Ovary (tissue), 9 donors: ENCODE data around the gene ARF6. TPM values are rescaled to one million over a fixed set of nuclear protein-coding genes. Genes with fewer than 3 reads are reported as not detected.
A peak's percentile ranks its signal among the peaks of the same experiment; 100 is the strongest.
"Not testable (repeated sequence)": the region's sequence is repeated elsewhere in the genome, so short reads cannot be mapped to it uniquely, and the experiment has no call there.

Experiments used
- DNase-seq, 5 donors: peaks; one replicate each; pipeline ENCODE4 v3.0.0-alpha.2; 2019 to 2020
- H3K27ac ChIP-seq, 2 donors: fragments of 200-600 bp; one replicate each; pipeline versions ENCODE4 v1.5.1 to v1.8.0; 2019 to 2022
- H3K27me3 ChIP-seq: fragments of 200-600 bp; one replicate; pipeline ENCODE4 v1.8.0; 2022
- H3K36me3 ChIP-seq: fragments of 200-600 bp; sonication (generic); one replicate; pipeline ENCODE4 v1.5.1; 2019
- H3K4me1 ChIP-seq: one replicate; pipeline ENCODE4 v1.8.1; 2013; ENCODE audit warnings: mild to moderate bottlenecking, moderate library complexity; ENCODE audit not compliant: insufficient read depth
- H3K4me3 ChIP-seq: fragments of 200-600 bp; sonication (generic); one replicate; pipeline ENCODE4 v1.5.1; 2017
- H3K9me3 ChIP-seq, 2 donors: fragments of 200-600 bp in 1 of 2; sonication (generic) in 1 of 2; one replicate each; pipeline versions ENCODE4 v1.5.1 to v1.8.1; 2013 to 2019; ENCODE audit warnings: mild to moderate bottlenecking in 1 of 2, moderate library complexity in 1 of 2
- EP300 ChIP-seq: sonication (generic); formaldehyde crosslinking; IDR thresholded peaks from one replicate; pipeline ENCODE4 v1.6.1; 2017; ENCODE audit warnings: antibody characterized with exemption
- POLR2A ChIP-seq: fragments of 450-650 bp; IDR thresholded peaks from one replicate; pipeline ENCODE4 v1.6.1; 2017; ENCODE audit warnings: antibody characterized with exemption, mild to moderate bottlenecking, moderate library complexity
- WGBS, 3 donors: extraction: QIAGEN DNeasy Blood & Tissue Kit in 1 of 3; methylation state at CpG; one replicate each; pipeline versions ENCODE4 v1.1.5 to v1.1.7; 2013 to 2017; 5-methylcytosine and 5-hydroxymethylcytosine counted together
- intact Hi-C, 4 donors: fragments of 100-400 bp; cut with DNase I; formaldehyde crosslinking; loops; one replicate each; pipeline versions ENCODE4 v1.11.0 to v1.15.1; 2022 to 2023
- polyA plus RNA-seq, 2 donors: library from polyadenylated mRNA; stranded (reverse); fragments of 200-250 nt in 1 of 2; fragments of 350-450 nt in 1 of 2; fragmentation: Illumina TruSeq in 1 of 2; extraction: RNeasy Lipid Tissue Mini Kit (QIAGEN cat#74804) in 1 of 2; gene quantifications; one replicate each; pipeline ENCODE4 v1.2.3, GENCODE V29; 2013 to 2014
- total RNA-seq, 7 donors: library from RNA; depleted of rRNA in 2 of 7; stranded (reverse); fragments of >200 nt in 2 of 7; fragmentation: NEBNext Ultra II Directional in 3 of 7; extraction: Animal tissue kit (Norgen Biotek cat#: 25700) in 3 of 7; gene quantifications; one replicate each; pipeline versions ENCODE4 v1.1.0 to v1.2.4, GENCODE V29; 2016 to 2023
- TF ChIP-seq, protein P1 (sequence below), 3 donors: fragments of 450-650 bp in 2 of 3; fragments of 200-600 bp in 1 of 3; IDR thresholded peaks; one replicate each; pipeline versions ENCODE4 v1.5.1 to v1.8.0; 2016 to 2022; ENCODE audit warnings: antibody characterized with exemption in 3 of 3, mild to moderate bottlenecking in 1 of 3
- donor health status: DM: no; HTN: no; CAD: no; lungs with moderate emphysema.
- donor health status: DM: no; HTN: no; CAD: no.
- donor health status: Bipolar disorder and iron deficiency.
- donor health status: DM: yes; HTN: yes; CAD: no.
- donor health status: DM: no; HTN: no; CAD: no.
- donor health status: DM: yes; HTN: yes; CAD: no.

Gene ARF6
- total and polyA plus RNA-seq, 9 donors: 19.8 to 39.7 (median 34.1) TPM

DNA sequence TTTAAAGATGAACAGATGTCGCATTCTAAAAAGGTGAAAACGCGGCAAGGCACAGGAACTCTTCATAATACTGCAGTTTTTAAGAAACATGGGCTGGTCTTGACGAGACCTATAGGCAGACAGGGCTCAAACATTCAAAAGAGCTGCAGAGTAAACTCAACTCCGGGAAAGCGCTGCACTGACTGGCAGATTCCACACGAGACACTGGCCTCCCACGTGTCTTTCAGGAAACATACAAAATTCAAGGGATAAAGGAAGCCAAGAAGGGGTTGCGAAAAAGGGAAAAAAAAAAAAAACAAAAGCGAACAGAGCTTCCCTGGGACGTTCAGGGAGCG is 614 bp upstream of the ARF6 start:
- Histone ChIP-seq H3K27me3 (no peaks in the 10 kb centered on the region), H3K27ac (peak overlapping the region; percentile 97 to 99), H3K4me1 (peaks cover 3% of the 10 kb centered on the region), H3K36me3 (no peaks in the 10 kb centered on the region), H3K9me3 (no peaks in the 10 kb centered on the region), H3K4me3 (peak overlapping the region; percentile 100)
- whole genome bisulfite sequencing, 3 donors: 0 to 1% (median 1%) methylated on average over 12 of the region's 12 CpGs
- DNase-seq: peak in 1 of 5 donors; percentile 74
- intact Hi-C loops: loop anchor here in 3 of 4 donors (2.0 to 10.0 kb wide), 3 partner anchors 110 to 213 kb away; no protein-coding TSS in a partner anchor
- TF ChIP-seq EP300 (no peak), POLR2A (no peak)
- TF ChIP-seq, protein P1, sequence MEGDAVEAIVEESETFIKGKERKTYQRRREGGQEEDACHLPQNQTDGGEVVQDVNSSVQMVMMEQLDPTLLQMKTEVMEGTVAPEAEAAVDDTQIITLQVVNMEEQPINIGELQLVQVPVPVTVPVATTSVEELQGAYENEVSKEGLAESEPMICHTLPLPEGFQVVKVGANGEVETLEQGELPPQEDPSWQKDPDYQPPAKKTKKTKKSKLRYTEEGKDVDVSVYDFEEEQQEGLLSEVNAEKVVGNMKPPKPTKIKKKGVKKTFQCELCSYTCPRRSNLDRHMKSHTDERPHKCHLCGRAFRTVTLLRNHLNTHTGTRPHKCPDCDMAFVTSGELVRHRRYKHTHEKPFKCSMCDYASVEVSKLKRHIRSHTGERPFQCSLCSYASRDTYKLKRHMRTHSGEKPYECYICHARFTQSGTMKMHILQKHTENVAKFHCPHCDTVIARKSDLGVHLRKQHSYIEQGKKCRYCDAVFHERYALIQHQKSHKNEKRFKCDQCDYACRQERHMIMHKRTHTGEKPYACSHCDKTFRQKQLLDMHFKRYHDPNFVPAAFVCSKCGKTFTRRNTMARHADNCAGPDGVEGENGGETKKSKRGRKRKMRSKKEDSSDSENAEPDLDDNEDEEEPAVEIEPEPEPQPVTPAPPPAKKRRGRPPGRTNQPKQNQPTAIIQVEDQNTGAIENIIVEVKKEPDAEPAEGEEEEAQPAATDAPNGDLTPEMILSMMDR (IDR thresholded peaks at IDR 0.05): no peak

DNA sequence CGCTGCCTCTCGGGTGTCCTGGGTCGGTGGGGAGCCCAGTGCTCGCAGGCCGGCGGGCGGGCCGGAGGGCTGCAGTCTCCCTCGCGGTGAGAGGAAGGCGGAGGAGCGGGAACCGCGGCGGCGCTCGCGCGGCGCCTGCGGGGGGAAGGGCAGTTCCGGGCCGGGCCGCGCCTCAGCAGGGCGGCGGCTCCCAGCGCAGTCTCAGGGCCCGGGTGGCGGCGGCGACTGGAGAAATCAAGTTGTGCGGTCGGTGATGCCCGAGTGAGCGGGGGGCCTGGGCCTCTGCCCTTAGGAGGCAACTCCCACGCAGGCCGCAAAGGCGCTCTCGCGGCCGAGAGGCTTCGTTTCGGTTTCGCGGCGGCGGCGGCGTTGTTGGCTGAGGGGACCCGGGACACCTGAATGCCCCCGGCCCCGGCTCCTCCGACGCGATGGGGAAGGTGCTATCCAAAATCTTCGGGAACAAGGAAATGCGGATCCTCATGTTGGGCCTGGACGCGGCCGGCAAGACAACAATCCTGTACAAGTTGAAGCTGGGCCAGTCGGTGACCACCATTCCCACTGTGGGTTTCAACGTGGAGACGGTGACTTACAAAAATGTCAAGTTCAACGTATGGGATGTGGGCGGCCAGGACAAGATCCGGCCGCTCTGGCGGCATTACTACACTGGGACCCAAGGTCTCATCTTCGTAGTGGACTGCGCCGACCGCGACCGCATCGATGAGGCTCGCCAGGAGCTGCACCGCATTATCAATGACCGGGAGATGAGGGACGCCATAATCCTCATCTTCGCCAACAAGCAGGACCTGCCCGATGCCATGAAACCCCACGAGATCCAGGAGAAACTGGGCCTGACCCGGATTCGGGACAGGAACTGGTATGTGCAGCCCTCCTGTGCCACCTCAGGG is 679 bp downstream of the ARF6 start:
- peaks cover 3% of the 10 kb centered on the region for H3K4me1 ChIP-seq
- no peaks in the 10 kb centered on the region for H3K9me3 ChIP-seq
- WGBS, 3 donors: 0 to 1% (median 0%) methylated on average over 79 to 85 of the region's 85 CpGs
- H3K4me3 ChIP-seq: peak overlapping the region; percentile 100
- intact Hi-C loops: loop anchor here in 3 of 4 donors (2.0 to 10.0 kb wide), 3 partner anchors 109 to 211 kb away; no protein-coding TSS in a partner anchor
- H3K36me3 ChIP-seq: no peaks in the 10 kb centered on the region
- DNase-seq: peak in 4 of 5 donors; percentile 53 to 76 (median 66)
- H3K27ac ChIP-seq: peak overlapping the region; percentile 97 to 99
- no peaks in the 10 kb centered on the region for H3K27me3 ChIP-seq
- TF ChIP-seq, protein P1 (IDR thresholded peaks at IDR 0.05): no peak
- TF ChIP-seq POLR2A (no peak), EP300 (no peak)

DNA sequence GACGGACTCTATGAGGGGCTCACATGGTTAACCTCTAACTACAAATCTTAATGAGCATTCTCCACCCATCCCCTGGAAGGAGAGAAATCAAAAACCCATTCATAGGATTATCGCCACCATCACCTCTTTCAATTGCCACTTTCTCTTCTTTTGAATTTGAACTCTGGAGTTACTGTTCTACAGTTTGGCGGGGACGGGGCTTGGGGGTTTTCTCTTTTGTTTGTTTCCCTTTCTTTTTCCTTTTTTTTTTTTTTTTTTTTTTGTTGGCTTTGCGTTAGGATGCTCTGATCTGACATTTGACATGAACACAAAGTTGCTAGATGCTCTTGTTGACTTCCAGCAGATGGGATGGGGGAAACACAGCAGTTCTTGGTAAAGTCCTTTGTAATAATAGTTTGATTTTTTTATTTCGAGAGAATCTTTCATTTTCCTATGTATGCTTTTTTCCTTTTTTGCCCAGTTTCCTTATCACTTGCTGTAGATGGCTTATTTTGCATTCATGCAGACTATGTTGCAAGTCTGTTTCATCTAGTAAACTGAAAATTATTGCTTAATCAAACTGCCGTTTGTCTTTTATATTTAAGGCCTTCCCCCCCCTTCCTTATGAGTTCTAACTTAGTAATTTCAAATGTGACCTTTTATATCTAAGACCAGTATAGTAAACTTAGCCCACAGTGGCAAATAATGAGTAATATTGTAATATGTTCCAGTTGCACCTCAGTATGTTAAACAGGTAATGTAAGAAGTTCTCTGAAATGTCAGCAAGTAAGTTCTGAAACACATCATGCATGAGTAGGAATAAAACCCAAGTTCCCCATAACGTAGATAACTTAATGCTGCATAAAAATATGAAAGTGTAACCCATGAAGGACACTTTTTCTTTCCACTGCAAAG is 1.6 kb downstream of the ARF6 start:
- H3K27me3 ChIP-seq, H3K9me3 ChIP-seq, H3K27ac ChIP-seq, H3K36me3 ChIP-seq, DNase-seq, H3K4me1 ChIP-seq: not testable (repeated sequence)
- peak overlapping the region; percentile 100 for H3K4me3 ChIP-seq
- intact Hi-C loops: loop anchor here in 2 of 4 donors (5.0 to 10.0 kb wide), 2 partner anchors 108 to 110 kb away; no protein-coding TSS in a partner anchor
- WGBS, 3 donors: 7 to 11% (median 9%) methylated on average over 8 of the region's 8 CpGs

DNA sequence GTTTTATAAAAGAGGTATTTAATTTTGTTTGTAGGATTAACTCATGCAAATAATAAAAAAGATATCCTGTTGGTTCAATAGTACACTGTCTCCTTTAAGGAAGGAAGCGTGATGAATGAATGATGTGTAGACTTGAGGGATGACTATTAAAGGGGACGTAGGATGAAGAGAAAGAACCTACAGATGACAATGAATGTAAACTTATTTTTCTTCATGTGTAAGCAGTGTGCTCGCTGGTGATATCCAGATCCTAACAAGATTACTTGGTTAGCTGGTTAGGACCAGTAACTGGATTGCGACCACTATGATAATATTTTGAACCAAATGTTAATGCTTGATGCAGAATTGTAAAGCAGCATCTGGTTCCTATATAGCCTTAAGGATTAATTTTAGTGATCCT is 2.6 kb downstream of the ARF6 start:
- TF ChIP-seq POLR2A: no peak
- TF ChIP-seq EP300: no peak
- TF ChIP-seq, protein P1 (IDR thresholded peaks at IDR 0.05): no peak
- WGBS, 3 donors: 46 to 55% (median 53%) methylated on average over 4 of the region's 4 CpGs
- Histone ChIP-seq H3K4me3 (peak overlapping the region; percentile 100), H3K9me3 (no peaks in the 10 kb centered on the region), H3K27me3 (no peaks in the 10 kb centered on the region), H3K36me3 (no peaks in the 10 kb centered on the region), H3K27ac (no peak overlapping the region), H3K4me1 (peaks cover 3% of the 10 kb centered on the region)
- DNase-seq: no peak
- intact Hi-C loops: loop anchor here in 1 of 4 donors (10.0 kb wide), 1 partner anchor 109 kb away; no protein-coding TSS in a partner anchor

DNA sequence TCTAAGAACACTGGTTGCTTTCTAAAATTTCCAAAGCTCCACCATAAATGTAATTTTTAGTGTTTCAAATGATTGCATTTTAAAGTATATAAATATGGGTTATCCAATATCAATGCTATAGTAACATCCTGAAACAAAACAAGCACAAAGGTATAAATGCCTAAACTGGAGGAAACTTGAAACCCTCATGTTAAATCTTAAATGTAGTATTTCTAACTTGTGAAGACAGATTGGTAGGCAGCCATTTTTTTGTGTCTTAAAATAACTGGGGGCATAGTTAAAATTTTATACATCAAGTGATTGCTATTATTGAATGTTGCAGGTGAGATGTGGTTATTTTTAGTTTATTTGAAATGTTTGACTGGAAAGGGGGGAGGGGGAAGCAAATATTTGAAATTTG is 3.4 kb downstream of the ARF6 start:
- H3K9me3 ChIP-seq, DNase-seq, H3K4me3 ChIP-seq, H3K36me3 ChIP-seq, H3K4me1 ChIP-seq, H3K27me3 ChIP-seq, H3K27ac ChIP-seq: not testable (repeated sequence)
- intact Hi-C loops: loop anchor here in 1 of 4 donors (10.0 kb wide), 1 partner anchor 109 kb away; no protein-coding TSS in a partner anchor
